PFSK-1 (cell line): ENCODE data around the gene ULK4.

Experiments used
- FOXP2 ChIP-seq: optimal IDR thresholded peaks from 2 replicates; pipeline ENCODE3; 2011; ENCODE audit warnings: borderline replicate concordance, control low read depth, inconsistent platforms; ENCODE audit not compliant: insufficient read depth; ENCODE audit errors: extremely low read length, extremely low read depth
- POLR2AphosphoS5 ChIP-seq: IDR thresholded peaks from 2 replicates; pipeline ENCODE4 v1.6.1; 2012; ENCODE audit warnings: low read depth, mild to moderate bottlenecking, control low read depth, low read length, moderate library complexity
- REST ChIP-seq, 2 experiments: IDR thresholded peaks; 2 replicates each; pipeline versions ENCODE4 v1.6.1 to v1.8.0; 2011 to 2012; ENCODE audit warnings: low read depth in 2 of 2, low read length in 2 of 2, control low read depth in 1 of 2, inconsistent platforms in 1 of 2, mild to moderate bottlenecking in 1 of 2, moderate library complexity in 1 of 2; ENCODE audit not compliant: insufficient read depth in 1 of 2
- SIN3A ChIP-seq: IDR thresholded peaks from 2 replicates; pipeline ENCODE4 v1.6.1; 2012; ENCODE audit warnings: mild to moderate bottlenecking, low read length, moderate library complexity, borderline replicate concordance; ENCODE audit not compliant: insufficient read depth
- TAF1 ChIP-seq: IDR thresholded peaks from 2 replicates; pipeline ENCODE4 v1.6.1; 2012; ENCODE audit warnings: low read length, control low read depth, borderline replicate concordance; ENCODE audit not compliant: insufficient read depth

The ULK4 gene

GRCh38 chr3:41417574-41417973 lies 544.3 kb downstream of the ULK4 start:
- TF ChIP-seq POLR2AphosphoS5 = no peak
- TF ChIP-seq TAF1 = no peak
- no peak for TF ChIP-seq SIN3A
- no peak for TF ChIP-seq REST (IDR thresholded peaks at IDR 0.05; ENCODE audit: insufficient read depth in 1 of 2, low read depth in 2 of 2, low read length in 2 of 2)
- no peak for TF ChIP-seq FOXP2

- TF ChIP-seq TAF1 (no peak), SIN3A (no peak), FOXP2 (no peak)
Measured at GRCh38 chr3:41411065-41411464, 550.8 kb downstream of the ULK4 start.

DNA sequence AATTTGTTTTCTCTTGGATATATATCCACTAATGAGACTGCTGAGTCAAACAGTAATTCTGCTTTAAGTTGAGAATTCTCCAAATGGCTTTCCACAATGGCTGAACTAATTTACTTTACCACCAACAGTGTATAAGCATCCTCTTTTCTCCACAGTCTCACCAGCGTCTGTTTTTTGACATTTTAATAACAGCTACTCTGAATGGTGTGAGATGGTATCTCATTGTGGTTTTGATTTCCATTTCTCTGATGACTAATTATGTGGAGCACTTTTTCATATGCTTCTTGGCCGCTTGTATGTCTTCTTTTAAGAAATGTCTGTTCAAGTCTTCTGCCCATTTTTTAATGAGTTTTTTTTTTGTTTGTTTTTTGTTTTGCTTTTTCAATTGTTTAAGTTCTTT lies 556.4 kb downstream of the ULK4 start:
- TF ChIP-seq SIN3A (no peak), TAF1 (no peak), FOXP2 (no peak), REST (IDR thresholded peaks at IDR 0.05; ENCODE audit: insufficient read depth in 1 of 2, low read depth in 2 of 2, low read length in 2 of 2) (no peak), POLR2AphosphoS5 (no peak)

GRCh38 chr3:41404582-41404981 lies 557.3 kb downstream of the ULK4 start:
- no peak for TF ChIP-seq TAF1
- TF ChIP-seq FOXP2 = no peak
- no peak for TF ChIP-seq SIN3A
- TF ChIP-seq REST (IDR thresholded peaks at IDR 0.05; ENCODE audit: insufficient read depth in 1 of 2, low read depth in 2 of 2, low read length in 2 of 2) = no peak
- no peak for TF ChIP-seq POLR2AphosphoS5

DNA sequence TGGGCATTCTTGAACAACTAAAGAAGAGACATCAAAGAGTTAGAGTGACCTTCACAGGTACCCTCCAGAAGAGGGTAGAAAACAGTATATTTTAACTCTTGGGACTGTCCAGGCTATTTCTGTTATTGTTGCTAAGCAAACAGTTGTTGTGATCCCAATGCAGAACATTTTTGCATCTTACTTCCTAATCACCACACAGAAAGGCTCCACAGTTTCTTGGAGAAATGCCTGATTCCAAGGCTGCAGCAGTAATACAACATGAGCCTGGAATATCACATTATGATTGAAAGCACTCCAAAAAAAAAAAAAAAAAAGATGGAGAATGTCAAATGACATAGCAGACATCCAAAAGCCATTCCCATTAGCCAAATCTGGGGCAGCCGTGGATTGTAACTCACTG lies 567.0 kb downstream of the ULK4 start:
- TF ChIP-seq TAF1 (no peak), SIN3A (no peak), POLR2AphosphoS5 (no peak), FOXP2 (no peak), REST (IDR thresholded peaks at IDR 0.05; ENCODE audit: insufficient read depth in 1 of 2, low read depth in 2 of 2, low read length in 2 of 2) (no peak)
